ENCODE data around the gene SUSD3.

DNA sequence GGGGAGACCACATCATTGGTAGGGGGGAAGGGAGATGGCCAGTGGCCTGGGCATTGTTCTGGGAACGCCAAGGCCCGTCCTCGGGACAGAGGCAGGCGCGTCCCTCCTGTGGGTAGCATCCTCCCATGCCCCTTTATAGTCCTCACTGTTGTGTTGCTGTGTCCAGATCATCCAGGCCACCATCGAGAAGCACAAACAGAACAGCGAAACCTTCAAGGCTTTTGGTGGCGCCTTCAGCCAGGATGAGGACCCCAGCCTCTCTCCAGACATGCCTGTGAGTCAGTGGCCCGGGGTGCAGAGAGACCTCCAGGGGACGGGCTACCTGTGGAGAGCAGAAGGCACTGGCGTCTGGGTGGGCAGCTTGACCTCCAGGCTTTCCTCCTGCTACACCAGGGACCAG, 38.4 kb upstream of the SUSD3 start:
- TF ChIP-seq, protein P1, sequence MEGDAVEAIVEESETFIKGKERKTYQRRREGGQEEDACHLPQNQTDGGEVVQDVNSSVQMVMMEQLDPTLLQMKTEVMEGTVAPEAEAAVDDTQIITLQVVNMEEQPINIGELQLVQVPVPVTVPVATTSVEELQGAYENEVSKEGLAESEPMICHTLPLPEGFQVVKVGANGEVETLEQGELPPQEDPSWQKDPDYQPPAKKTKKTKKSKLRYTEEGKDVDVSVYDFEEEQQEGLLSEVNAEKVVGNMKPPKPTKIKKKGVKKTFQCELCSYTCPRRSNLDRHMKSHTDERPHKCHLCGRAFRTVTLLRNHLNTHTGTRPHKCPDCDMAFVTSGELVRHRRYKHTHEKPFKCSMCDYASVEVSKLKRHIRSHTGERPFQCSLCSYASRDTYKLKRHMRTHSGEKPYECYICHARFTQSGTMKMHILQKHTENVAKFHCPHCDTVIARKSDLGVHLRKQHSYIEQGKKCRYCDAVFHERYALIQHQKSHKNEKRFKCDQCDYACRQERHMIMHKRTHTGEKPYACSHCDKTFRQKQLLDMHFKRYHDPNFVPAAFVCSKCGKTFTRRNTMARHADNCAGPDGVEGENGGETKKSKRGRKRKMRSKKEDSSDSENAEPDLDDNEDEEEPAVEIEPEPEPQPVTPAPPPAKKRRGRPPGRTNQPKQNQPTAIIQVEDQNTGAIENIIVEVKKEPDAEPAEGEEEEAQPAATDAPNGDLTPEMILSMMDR (conservative IDR thresholded peaks at IDR 0.05) = no peak
- TF ChIP-seq ZFX (IDR thresholded peaks at IDR 0.05) = no peak
